AG09319 (cell line): ENCODE measurements around the gene SLC16A2.
A peak's percentile ranks its signal among the peaks of the same experiment; 100 is the strongest.

Experiments used
- DNase-seq: peaks from one replicate; pipeline ENCODE4 v3.0.0-alpha.2; 2010; ENCODE audit warnings: low read depth; ENCODE audit errors: extremely low read depth
- TF ChIP-seq, protein P1 (sequence below): IDR thresholded peaks from 2 replicates; pipeline ENCODE4 v1.5.1; 2011; ENCODE audit warnings: low read depth, mild to moderate bottlenecking, inconsistent platforms, low read length, moderate library complexity

The SLC16A2 gene

DNA sequence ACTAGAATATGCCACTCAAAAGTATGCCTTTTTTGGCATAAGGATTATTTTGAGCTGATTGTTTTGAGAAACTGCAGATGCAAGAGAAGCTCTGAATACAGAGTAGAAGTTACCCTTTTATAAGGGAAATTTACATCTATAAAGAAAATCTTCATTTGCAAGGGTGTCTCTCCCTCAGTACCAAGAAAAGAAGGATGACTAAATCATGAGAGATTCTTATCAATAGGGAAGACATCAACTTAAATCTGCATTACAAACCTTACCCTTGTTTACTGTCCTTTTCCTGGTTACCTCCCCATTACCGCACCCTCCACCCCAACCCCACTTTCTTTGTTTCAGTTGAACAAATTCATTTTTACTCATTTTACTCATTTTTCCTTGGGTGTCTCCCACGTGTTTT, 130.6 kb downstream of the SLC16A2 start:
- no peak for DNase-seq
- TF ChIP-seq, protein P1, sequence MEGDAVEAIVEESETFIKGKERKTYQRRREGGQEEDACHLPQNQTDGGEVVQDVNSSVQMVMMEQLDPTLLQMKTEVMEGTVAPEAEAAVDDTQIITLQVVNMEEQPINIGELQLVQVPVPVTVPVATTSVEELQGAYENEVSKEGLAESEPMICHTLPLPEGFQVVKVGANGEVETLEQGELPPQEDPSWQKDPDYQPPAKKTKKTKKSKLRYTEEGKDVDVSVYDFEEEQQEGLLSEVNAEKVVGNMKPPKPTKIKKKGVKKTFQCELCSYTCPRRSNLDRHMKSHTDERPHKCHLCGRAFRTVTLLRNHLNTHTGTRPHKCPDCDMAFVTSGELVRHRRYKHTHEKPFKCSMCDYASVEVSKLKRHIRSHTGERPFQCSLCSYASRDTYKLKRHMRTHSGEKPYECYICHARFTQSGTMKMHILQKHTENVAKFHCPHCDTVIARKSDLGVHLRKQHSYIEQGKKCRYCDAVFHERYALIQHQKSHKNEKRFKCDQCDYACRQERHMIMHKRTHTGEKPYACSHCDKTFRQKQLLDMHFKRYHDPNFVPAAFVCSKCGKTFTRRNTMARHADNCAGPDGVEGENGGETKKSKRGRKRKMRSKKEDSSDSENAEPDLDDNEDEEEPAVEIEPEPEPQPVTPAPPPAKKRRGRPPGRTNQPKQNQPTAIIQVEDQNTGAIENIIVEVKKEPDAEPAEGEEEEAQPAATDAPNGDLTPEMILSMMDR = no peak

DNA sequence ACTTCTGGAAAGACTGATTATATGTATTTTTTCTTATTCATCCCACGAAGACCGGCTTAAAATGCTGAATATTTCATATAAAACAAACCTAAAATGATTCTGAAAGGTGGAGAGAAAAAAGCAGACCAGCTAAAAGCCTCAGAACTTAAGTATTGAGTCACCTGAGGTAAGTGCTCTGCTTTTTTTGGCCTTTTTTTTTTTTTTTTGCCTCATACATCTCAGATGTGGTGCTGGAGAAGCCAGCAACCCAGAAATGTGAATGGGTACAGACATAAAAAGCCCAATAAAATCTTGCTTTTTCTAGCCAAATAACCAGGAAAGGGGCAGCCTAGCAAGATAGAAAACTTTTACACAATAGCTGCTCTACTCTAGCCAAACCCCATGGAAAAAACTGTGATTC, 136.1 kb downstream of the SLC16A2 start:
- no peak for DNase-seq
- TF ChIP-seq, protein P1 = no peak

DNA sequence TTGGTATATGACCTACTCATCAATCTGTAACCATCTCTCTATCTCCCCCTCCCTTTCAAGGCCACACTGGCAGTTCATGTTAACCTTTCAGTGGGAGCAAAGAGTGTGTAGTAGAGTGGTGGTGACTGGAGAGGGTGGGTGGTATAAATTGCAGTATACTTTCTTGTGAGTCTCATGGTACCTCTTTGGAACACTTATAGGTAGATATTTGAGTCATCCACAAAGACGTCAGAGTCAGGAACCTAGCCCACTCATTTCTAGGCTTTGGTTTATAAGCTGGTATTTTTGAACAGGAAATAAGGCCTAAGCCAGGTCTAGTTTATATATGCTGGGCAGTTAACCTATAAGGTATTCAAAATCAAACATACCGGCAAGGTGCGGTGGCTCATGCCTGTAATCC, 156.8 kb downstream of the SLC16A2 start:
- TF ChIP-seq, protein P1 = no peak

DNA sequence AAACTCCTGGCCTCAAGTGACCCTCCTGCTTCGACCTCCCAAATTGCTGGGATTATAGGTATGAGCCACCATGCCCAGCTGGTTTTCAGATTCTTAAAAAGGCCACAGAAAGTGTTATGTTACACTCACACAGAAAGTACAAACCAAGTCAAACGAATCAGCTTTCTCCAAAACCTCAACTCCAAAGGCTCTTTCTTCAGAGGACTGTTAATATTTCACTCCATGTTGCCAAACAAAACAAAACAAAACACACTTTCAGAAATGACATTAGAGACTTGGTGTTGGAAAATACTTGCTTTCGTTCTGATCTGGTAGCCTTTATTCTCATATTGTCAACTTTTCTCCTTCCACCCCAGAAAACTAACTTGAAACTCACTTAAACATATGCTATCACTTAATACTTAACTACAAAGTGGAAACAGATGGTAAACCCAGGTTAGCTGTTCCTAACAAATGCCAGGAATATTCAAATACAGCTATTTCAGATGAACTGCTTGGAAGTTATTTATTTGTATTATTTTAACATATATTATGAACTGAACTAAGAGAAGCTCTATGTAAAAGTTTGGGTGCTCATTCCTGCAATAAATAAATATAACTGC, 158.4 kb downstream of the SLC16A2 start:
- TF ChIP-seq, protein P1 = no peak
- peak; percentile 12 for DNase-seq

More for the DNA sequence above, 156.8 kb downstream of the SLC16A2 start:
- no peak for DNase-seq
